ENCODE data around the gene SAA1.
"Not testable (repeated sequence)": the region's sequence is repeated elsewhere in the genome, so short reads cannot be mapped to it uniquely, and the experiment has no call there.

GRCh38 chr11:18247191-18247581 is 18.9 kb upstream of the SAA1 start:
- not testable (repeated sequence) for TF ChIP-seq CTCF (IDR thresholded peaks at IDR 0.05; ENCODE audit: insufficient read depth, low read length, poor library complexity, severe bottlenecking); EZH2phosphoT487 (conservative IDR thresholded peaks at IDR 0.05; ENCODE audit: low read length)
